Stimulated activated CD8-positive, alpha-beta memory T cell treated with anti-CD3 and anti-CD28 coated beads, Interleukin-12 subunit alpha, Interleukin-12 subunit beta, amount 100 ng/mL, for 1 hour (primary cell): ENCODE measurements around the gene TUBB4A.
A peak's percentile ranks its signal among the peaks of the same experiment; 100 is the strongest.
"Not testable (repeated sequence)": the region's sequence is repeated elsewhere in the genome, so short reads cannot be mapped to it uniquely, and the experiment has no call there.

ENCODE experiments used
- DNase-seq: peaks from one replicate; pipeline ENCODE4 v3.0.0-alpha.2; 2020; ENCODE audit warnings: low read depth

Gene TUBB4A

DNA sequence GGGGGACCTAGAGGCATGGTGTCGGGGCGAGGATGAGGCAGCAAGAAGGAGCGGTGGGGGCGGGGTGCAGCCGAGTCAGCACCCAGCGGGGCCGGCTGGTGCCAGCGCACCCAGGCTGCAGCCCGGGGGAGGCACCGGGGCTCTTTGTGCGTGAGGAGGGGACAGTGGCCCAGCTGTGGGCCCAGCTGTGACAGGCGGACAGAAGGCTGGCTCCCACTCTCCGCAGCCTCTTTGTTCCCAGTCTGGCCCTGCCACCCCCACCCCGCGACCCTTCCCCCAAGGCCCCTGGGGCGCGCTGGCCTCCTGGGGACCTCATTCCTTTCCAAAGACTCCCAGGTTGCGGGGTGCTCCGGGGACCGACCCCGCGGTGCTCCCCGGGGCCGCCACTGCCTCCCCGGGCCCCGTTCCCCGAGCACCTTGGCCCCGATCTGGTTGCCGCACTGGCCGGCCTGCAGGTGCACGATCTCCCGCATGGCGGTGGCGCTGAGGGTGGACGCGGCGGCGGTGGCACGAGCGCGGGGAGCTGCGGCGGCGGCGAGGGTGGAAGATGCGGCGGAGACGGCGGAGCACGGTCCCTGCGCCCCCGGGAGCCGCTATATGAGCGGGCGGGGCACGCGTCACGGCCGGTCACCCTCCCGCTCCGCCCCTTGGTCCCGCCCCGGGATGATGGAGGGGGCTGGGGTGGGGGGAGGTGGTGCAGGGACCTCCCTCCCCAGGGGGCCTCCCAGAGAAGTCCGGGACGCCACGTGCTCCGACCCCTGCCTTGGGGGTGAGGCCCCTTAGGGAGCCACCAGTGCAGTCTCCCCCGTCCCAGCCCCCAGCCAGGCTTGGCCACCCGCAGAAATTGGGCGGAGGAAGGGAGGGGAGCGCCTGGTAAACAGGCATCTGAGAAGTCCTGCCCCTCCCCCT, at the start of gene TUBB4A:
Gene TUBB4A, minus strand, starts transcription at position 570 of the 909 bp plus-strand sequence. Its CDS starts 97 bp downstream, at position 473.
- no peak for DNase-seq

DNA sequence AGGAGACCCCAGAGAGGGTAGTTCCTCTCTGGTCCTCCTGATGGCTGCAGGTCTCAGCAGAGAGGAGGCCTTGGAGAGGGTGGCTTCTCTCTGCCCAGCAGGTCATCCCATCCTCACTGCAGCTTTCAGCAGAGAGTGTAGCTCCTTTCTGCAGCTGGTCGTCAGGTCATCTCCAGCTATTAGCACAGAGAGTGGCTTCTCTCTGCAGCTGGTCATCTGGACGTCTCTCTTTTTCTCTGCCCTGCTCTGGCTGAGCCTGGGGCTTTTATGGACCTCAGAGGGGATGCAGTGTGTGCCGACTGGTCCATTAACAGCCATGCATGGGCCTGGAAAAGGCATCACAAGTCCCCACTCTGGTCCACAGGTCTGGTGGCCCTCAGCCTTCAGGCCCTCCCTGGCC, 49.0 kb upstream of the TUBB4A start:
- DNase-seq = no peak

- DNase-seq = not testable (repeated sequence)
These were observed 48.6 kb upstream of the TUBB4A start for GRCh38 chr19:6550679-6551078.

DNA sequence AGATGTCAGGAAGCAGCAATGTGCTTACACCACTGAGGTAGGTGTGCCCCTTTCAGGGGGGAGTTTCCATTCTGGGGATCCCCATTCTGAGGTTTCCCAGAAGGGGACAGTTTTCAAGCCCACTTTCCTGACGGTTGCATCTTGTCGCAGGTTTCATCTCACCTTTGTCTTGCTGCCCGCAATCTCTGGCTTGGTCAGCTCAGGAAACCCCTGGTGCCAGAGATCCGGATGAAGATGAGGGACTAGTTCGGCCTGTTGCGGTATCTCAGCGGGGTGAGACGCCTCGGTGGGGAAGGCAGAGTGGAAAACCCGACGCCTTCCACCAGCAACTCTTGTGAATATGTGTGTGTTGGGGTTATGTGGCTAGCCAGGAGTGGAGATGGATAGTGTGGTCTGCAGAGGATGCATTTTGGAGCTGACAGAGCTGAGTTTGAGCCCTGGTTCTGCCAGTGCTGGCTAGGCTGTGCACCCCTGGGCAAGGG, 41.8 kb upstream of the TUBB4A start:
- no peak for DNase-seq

- no peak for DNase-seq
These were observed 39.0 kb upstream of the TUBB4A start for GRCh38 chr19:6540918-6541689.

DNA sequence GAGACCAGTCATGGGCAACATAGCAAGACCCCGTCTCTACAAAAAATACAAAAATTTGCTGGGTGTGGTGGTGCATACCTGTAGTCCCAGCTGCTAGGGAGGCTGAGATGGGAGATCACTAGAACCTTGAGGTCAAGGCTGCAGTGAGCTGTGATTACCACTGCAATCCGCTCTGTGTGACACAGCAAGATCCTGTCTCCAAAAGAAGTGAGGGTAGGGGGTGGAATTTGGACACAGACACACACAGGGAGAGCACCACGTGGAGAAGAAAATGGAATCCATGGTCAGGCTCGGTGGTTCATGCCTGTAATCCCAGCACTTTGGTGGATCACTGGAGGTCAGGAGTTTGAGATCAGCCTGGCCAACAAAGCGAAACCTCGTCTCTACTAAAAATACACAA, 37.4 kb upstream of the TUBB4A start:
- DNase-seq = no peak

DNA sequence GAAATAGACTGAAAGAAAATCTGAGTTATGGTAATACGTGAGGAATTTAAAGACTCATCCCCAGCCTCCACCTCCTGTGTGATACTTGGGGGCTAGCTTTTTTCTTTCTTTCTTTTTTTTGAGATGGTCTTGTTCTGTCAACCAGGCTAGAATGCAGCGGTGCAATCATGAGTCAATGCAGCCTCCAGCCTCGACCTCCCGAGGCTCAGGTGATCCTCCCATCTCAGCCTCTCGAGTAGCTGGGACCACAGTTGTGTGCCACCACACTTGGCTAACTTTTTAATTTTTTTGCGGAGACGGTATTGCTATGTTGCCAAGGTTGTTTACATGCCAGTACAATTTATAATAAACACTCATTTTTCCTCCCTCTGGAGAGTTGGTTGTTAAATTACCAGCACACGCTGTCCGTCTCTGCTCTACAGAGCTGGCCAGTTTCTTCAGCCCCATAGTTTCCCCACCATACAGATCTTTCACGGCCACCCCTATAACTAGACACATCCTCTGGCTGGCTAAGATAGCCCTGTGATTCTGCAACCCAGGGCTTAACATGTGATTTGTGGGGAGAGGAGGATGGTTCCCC, 33.5 kb upstream of the TUBB4A start:
- no peak for DNase-seq

DNA sequence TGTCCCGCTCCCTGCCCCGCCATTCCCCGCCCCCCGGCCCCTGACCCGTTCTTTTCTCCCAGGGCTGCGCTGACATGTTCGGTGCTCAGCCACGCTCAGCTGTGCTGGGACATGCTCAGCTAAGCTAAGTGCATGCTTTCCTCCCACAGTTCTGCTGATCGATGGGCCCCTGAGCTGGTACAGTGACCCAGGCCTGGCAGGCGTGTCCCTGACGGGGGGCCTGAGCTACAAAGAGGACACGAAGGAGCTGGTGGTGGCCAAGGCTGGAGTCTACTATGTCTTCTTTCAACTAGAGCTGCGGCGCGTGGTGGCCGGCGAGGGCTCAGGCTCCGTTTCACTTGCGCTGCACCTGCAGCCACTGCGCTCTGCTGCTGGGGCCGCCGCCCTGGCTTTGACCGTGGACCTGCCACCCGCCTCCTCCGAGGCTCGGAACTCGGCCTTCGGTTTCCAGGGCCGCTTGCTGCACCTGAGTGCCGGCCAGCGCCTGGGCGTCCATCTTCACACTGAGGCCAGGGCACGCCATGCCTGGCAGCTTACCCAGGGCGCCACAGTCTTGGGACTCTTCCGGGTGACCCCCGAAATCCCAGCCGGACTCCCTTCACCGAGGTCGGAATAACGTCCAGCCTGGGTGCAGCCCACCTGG, 32.5 kb upstream of the TUBB4A start:
- DNase-seq = no peak

DNA sequence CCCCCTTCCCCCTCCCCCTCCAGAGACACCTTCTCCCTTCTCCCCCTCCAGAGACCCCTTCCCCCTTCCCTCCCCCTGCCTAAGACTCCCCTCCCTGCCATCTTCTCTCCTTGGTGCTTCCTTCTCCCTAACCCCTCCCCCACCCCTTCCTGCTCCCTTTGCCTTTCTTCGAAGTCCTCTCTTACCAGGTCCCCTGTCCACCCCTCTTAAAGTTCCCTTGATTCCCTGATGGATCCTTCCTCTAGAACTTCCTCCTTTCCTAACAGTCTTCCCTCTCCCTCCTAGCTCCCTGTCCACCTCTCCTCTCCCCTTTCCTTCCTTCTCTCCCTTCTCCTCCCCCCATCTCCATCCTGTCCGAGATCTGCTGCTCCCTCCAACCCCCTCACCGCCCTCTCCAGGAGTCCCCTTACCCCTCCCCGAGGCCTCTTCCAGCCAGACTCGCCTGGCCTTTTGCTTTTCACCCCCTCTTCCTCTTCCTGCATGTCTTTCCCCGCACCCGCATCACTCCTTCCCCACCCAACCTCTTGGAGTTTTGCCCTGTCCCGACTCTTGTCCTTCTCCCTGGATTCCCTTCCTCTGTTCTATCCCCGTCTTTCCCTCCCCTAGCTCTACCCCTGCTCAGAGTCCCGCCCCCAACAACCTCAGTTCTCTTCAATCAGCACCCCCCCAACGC, 31.8 kb upstream of the TUBB4A start:
- no peak for DNase-seq

DNA sequence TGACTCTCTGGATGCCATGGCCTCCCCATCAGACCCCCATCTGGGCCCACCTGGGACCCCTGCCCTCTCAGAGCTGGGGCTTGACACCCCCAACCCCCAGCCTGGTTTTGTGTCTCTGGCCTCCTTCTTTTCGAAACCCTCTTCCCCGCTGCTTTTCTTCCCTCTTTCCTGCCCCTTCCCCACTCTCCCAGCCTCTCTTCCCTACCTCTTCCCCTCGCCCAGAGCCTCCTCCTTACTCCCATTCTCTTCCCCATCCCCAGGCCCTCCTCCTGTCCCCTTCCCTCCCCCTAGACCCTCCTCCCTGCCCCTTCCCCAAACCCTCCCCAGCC, 30.9 kb upstream of the TUBB4A start:
- DNase-seq = no peak

DNA sequence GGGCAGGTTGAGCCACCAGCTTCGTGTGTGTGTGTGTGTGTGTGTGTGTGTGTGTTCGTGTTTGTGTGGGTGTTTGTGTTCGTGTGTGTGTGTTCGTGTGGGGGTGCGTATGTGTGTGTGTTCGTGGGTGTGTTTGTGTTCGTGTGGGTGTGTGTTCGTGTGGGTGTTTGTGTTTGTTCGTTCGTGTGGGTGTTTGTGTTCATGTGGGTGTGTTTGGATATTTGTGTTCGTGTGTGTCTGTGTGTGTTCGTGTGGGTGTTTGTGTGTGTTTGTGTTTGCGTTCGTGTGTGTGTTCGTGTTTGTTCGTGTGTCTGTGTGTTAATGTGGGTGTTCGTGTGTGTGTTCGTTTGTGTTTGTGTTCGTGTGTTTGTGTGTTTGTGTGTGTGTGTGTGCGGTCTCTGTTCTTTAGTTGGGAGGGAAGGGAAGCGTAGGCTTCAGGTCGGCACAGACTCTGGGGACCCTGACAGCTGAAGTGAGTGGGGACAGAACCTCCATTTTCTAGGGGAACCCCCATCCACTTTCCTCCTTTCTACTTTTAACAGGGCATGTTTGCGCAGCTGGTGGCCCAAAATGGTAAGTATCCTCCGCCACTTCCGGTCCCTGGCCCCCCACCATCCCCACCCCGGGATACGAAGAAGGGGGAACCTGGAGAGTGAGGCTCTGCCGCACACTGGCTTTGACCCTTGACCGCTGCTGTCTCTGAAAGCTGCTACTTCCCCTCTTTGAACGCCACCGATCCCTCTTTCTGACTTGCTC, 30.3 kb upstream of the TUBB4A start:
- no peak for DNase-seq

DNA sequence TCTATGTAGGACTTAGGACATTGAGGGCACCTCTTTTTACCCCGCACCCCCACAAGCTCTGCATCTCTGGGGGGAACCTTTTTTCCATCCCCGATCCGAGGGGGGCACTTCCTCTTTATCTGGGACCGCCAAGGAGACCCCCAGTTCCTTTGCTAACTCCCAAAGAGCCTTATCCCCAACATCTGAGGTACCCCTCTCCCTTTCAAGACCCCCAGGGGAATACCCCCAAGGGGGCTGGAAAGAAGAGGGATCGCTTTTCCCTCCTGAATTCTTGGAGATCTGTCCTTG, 29.8 kb upstream of the TUBB4A start:
- DNase-seq = no peak

GRCh38 chr19:6531163-6531955, 29.2 kb upstream of the TUBB4A start:
- DNase-seq = no peak

DNA sequence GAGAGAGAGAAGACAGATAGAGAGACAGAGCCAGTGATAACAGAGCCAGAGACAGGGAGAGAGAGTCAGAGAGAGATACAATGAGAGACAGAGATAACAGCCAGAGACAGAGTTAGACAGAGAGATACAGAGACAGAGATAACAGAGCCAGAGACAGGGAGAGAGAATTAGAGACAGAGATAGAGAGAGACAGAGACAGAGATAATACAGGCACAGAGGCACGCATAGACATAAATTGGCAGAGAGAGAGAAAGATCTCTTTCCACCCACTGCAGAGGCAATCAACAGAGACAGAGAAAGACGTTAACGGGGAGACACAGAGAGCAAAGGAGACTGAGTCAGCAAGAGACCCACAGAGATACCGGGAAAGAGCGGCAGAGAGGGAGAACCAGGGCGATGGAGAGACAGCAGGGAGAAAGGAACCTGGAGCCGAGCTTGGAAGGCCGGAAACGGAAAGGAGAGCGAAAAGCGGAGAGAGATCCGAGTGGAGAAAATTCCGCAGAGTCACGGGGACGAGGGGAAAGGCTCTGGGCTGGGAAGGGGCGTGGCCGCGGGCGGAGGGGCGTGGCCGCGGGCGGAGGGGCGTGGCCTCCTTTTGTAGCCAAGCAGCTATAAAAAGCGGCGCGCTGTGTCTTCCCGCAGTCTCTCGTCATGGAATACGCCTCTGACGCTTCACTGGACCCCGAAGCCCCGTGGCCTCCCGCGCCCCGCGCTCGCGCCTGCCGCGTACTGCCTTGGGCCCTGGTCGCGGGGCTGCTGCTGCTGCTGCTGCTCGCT, 28.5 kb upstream of the TUBB4A start, which contains the start of gene TNFSF9:
Gene TNFSF9, plus strand, starts transcription at position 641 of the 777 bp plus-strand sequence. Its CDS starts 11 bp downstream, at position 652.
- DNase-seq = peak; percentile 74

DNA sequence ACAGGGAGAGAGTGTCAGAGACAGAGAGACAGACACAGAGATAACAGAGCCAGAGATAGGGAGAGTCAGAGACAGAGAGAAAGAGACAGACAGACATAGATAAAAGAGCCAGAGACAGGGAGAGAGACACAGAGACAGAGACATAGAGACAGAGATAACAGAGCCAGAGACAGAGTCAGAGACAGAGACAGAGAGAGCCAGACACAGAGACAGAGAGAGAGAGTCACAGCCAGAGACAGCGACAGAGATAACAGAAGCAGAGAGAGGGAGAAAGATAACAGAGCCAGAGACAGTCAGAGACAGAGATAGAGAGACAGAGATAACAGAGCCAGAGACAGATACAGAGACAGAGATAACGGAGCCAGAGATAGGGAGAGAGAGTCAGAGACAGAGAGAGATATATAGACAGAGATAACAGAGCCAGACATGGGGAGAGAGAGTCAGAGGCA, 27.9 kb upstream of the TUBB4A start:
- DNase-seq = no peak

DNA sequence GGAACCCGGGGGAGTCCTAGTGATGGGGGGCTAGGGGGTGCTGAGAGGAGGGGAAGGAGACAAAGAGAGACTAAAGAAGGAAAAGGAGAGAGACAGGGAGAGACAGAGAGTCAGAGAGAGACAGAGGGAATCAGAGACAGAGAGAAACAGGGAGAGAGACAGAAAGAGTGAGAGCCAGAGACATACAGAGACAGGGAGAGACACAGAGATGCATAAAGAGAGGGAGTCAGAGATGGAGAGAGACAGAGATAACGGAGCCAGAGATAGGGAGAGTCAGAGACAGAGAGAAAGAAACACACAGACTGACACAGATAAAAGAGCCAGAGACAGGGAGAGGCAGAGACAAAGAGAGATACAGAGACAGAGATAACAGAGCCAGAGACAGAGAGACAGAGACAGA, 27.2 kb upstream of the TUBB4A start:
- no peak for DNase-seq

GRCh38 chr19:6528544-6529121, 26.5 kb upstream of the TUBB4A start:
- no peak for DNase-seq

- no peak for DNase-seq
These were observed 25.9 kb upstream of the TUBB4A start for GRCh38 chr19:6527893-6528543.
